Activated CD8-positive, alpha-beta T cell treated with anti-CD3 and anti-CD28 coated beads for 36 hours (primary cell): ENCODE data around the gene BTBD1. TPM values are rescaled to one million over a fixed set of nuclear protein-coding genes. Genes with fewer than 3 reads are reported as not detected.
"Not testable (repeated sequence)": the region's sequence is repeated elsewhere in the genome, so short reads cannot be mapped to it uniquely, and the experiment has no call there.

Source experiments
- ATAC-seq: fragments of 200-7000 bp; cut with Tn5 transposase; one replicate; pipeline ENCODE4 v1.10.0; 2021; ENCODE audit warnings: mild to moderate bottlenecking, moderate library complexity
- CTCF ChIA-PET: fragments of 350-600 bp; sonication (Branson Sonifier 250); formaldehyde crosslinking; loops from one replicate; lab custom pipeline; 2021; ENCODE audit warnings: antibody characterized with exemption; lab: Charles Lee
- POLR2A ChIA-PET: fragments of 350-600 bp; sonication (Branson Sonifier 250); formaldehyde crosslinking; loops from one replicate; lab custom pipeline; 2021; ENCODE audit warnings: antibody characterized with exemption; lab: Charles Lee
- DNase-seq: peaks from one replicate; pipeline ENCODE4 v3.0.0-alpha.2; 2020
- H3K27ac Mint-ChIP-seq: one replicate; pipeline ENCODE4 v1.8.0; 2021; ENCODE audit warnings: mild to moderate bottlenecking, mixed read lengths
- H3K27me3 Mint-ChIP-seq: one replicate; pipeline ENCODE4 v1.8.0; 2021; ENCODE audit warnings: mixed read lengths
- H3K36me3 Mint-ChIP-seq: one replicate; pipeline ENCODE4 v1.8.0; 2021; ENCODE audit warnings: low read depth, mixed read lengths
- H3K4me1 Mint-ChIP-seq: one replicate; pipeline ENCODE4 v1.8.0; 2021; ENCODE audit warnings: low read depth, mixed read lengths
- H3K4me3 Mint-ChIP-seq: one replicate; pipeline ENCODE4 v1.8.0; 2021; ENCODE audit warnings: mild to moderate bottlenecking, moderate library complexity, mixed read lengths
- H3K9me3 Mint-ChIP-seq: one replicate; pipeline ENCODE4 v1.8.0; 2021; ENCODE audit warnings: mixed read lengths
- CTCF ChIP-seq: fragments of 200-600 bp; IDR thresholded peaks from one replicate; pipeline ENCODE4 v1.8.0; 2022; ENCODE audit warnings: antibody characterized with exemption, mild to moderate bottlenecking
- intact Hi-C: fragments of 100-400 bp; cut with micrococcal nuclease; formaldehyde crosslinking; loops from one replicate; pipeline ENCODE4 v1.10.0; 2022
- total RNA-seq, 2 experiments: library from RNA; stranded (reverse); gene quantifications; one replicate each; pipeline ENCODE4 v1.2.3, GENCODE V29; 2021

Gene BTBD1
- total RNA-seq, 2 experiments from 2014 or later, result 63.3 to 63.8 TPM

DNA sequence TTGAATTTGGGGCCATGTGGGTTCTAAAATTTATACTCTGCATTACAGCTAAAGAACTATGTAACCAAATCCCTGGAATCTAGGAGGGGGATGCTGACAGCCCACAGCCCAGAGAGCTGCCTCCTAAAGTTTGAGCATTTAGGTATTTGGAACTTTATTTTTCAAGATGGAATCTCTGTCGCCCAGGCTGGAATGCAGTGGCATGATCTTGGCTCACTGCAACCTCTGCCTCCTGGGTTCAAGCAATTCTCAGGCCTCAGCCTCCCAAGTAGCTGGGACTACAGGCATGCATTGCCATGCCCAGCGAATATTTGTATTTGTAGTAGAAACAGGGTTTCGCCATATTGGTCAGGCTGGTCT lies 66.4 kb downstream of the BTBD1 start:
- not testable (repeated sequence) for H3K27ac Mint-ChIP-seq, H3K4me3 Mint-ChIP-seq, DNase-seq, H3K4me1 Mint-ChIP-seq, H3K9me3 Mint-ChIP-seq, H3K36me3 Mint-ChIP-seq, H3K27me3 Mint-ChIP-seq
- ChIA-PET POLR2A (interaction anchor here (1.5 to 2.1 kb wide), 3 partner anchors 15 to 461 kb away, joined by 3 to 5 read pairs (median 5); partner anchors contain the start of genes RAMAC and RPS17), CTCF (interaction anchor here (0.7 to 3.6 kb wide), 25 partner anchors 8 to 472 kb away, joined by 3 to 43 read pairs (median 4); partner anchors contain the start of genes C15orf40 and RAMAC)
- intact Hi-C loops, result loop anchor here (5.0 kb wide), 1 partner anchor 153 kb away; no protein-coding TSS in a partner anchor
- ATAC-seq, result peak; percentile 12
- peak; percentile 36 for TF ChIP-seq CTCF

GRCh38 chr15:82999905-83000671 lies 67.0 kb downstream of the BTBD1 start:
- DNase-seq, result peak; percentile 38
- Mint-ChIP-seq H3K4me3 (peak overlapping the region; percentile 53), H3K27me3 (no peaks in the 10 kb centered on the region), H3K9me3 (no peaks in the 10 kb centered on the region), H3K36me3 (peaks cover 2% of the 10 kb centered on the region), H3K27ac (peak overlapping the region; percentile 70), H3K4me1 (peaks cover 9% of the 10 kb centered on the region)
- peak; percentile 77 for TF ChIP-seq CTCF
- CTCF ChIA-PET, result interaction anchor here (0.6 to 3.6 kb wide), 31 partner anchors 9 to 471 kb away, joined by 3 to 43 read pairs (median 4); partner anchors contain the start of genes C15orf40 and RAMAC
- peak; percentile 93 for ATAC-seq
- intact Hi-C loops, result loop anchor here (5.0 kb wide), 1 partner anchor 153 kb away; no protein-coding TSS in a partner anchor
- POLR2A ChIA-PET, result interaction anchor here (1.5 to 2.1 kb wide), 3 partner anchors 14 to 460 kb away, joined by 3 to 5 read pairs (median 5); partner anchors contain the start of genes RAMAC and RPS17

- POLR2A ChIA-PET, result interaction anchor here (1.5 to 2.1 kb wide), 2 partner anchors 14 to 459 kb away, joined by 5 read pairs; partner anchors contain the start of genes RAMAC and RPS17
- no peak overlapping the region for H3K4me3 Mint-ChIP-seq
- H3K4me1 Mint-ChIP-seq, result peaks cover 9% of the 10 kb centered on the region
- H3K27me3 Mint-ChIP-seq, result no peaks in the 10 kb centered on the region
- H3K27ac Mint-ChIP-seq, result no peak overlapping the region
- intact Hi-C loops, result no loop called here
- ATAC-seq (no peak), DNase-seq (no peak)
- CTCF ChIA-PET, result interaction anchor here (0.6 to 3.6 kb wide), 20 partner anchors 9 to 471 kb away, joined by 3 to 43 read pairs (median 4); partner anchors contain the start of genes C15orf40 and RAMAC
- no peaks in the 10 kb centered on the region for H3K9me3 Mint-ChIP-seq
- no peaks in the 10 kb centered on the region for H3K36me3 Mint-ChIP-seq
- no peak for TF ChIP-seq CTCF
These were observed 67.6 kb downstream of the BTBD1 start for GRCh38 chr15:82999426-82999825.

- H3K36me3 Mint-ChIP-seq, result peaks cover 3% of the 10 kb centered on the region
- H3K27ac Mint-ChIP-seq, result no peak overlapping the region
- ChIA-PET POLR2A (interaction anchor here (1.5 kb wide), 1 partner anchor 9 kb away, joined by 6 read pairs; no protein-coding TSS in a partner anchor), CTCF (interaction anchor here (1.1 to 1.9 kb wide), 2 partner anchors 10 to 147 kb away, joined by 5 read pairs; partner anchors contain the start of gene RAMAC)
- H3K9me3 Mint-ChIP-seq, result no peaks in the 10 kb centered on the region
- intact Hi-C loops, result no loop called here
- no peak for TF ChIP-seq CTCF
- ATAC-seq (no peak), DNase-seq (no peak)
- H3K4me1 Mint-ChIP-seq, result peaks cover 9% of the 10 kb centered on the region
- no peak overlapping the region for H3K4me3 Mint-ChIP-seq
- H3K27me3 Mint-ChIP-seq, result no peaks in the 10 kb centered on the region
These were observed 71.1 kb downstream of the BTBD1 start for GRCh38 chr15:82995938-82996337.
